ENCODE results near the gene VPS16. TPM values are rescaled to one million over a fixed set of nuclear protein-coding genes. Genes with fewer than 3 reads are reported as not detected.

Gene VPS16
- total and polyA plus RNA-seq, 4 donors, result 35.3 to 71.6 (median 61.2) TPM

DNA sequence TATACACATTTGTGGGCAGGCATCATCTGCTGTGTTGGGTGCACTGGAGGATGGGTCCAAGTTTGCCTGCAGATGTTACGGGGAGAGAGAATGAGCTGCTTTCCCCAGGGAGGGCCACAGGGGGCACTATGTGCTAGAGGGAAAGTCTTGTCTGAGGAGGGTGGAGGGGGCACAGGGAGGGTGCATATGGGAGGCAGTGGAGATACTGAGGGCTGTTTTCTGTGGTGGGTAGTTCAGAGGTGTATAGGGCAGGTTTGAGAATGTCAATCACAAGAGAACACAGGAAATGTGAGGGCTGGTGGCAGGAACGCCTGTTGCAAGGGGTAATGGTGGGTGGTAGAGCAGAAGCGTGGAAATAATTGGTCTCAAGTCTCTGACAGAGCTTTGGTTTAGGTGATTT is 25.1 kb downstream of the VPS16 start:
- H3K4me1 ChIP-seq (ENCODE audit: control insufficient read depth, insufficient read depth, low read length), result peaks cover 1% of the 10 kb centered on the region
- no peaks in the 10 kb centered on the region for H3K27me3 ChIP-seq (ENCODE audit: control insufficient read depth, insufficient read depth, low read length)
- WGBS (ENCODE audit: insufficient coverage), result 87% methylated on average over 3 of the region's 3 CpGs
- no peak for DNase-seq (ENCODE audit: low read depth in 4 of 6, low spot score in 6 of 6)
- no peaks in the 10 kb centered on the region for H3K9me3 ChIP-seq (ENCODE audit: control insufficient read depth, insufficient read depth, low read length)
- H3K27ac ChIP-seq (ENCODE audit: low read depth, low read length), result no peak overlapping the region
- peaks cover 68% of the 10 kb centered on the region for H3K36me3 ChIP-seq (ENCODE audit: control insufficient read depth, insufficient read depth, low read length)
- no peak overlapping the region for H3K4me3 ChIP-seq (ENCODE audit: low read depth, low read length)

DNA sequence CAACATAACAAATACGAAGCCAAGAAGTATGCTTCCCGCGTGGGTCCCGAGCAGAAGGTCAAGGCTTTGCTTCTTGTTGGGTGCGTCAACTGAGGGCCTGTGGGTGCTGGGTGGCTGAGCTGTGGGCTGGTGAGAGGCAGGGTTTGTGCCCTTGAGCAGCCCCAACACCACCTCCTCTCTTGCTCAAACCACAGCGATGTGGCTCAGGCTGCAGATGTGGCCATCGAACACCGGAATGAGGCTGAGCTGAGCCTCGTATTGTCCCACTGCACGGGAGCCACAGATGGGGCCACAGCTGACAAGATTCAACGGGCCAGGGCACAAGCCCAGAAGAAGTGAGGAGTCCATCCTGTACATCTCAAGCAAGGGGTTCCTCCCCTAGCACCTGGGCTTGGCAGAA is 25.7 kb downstream of the VPS16 start:
- 98% methylated on average over 5 of the region's 11 CpGs for WGBS (ENCODE audit: insufficient coverage)
- Histone ChIP-seq H3K9me3 (ENCODE audit: control insufficient read depth, insufficient read depth, low read length) (no peaks in the 10 kb centered on the region), H3K36me3 (ENCODE audit: control insufficient read depth, insufficient read depth, low read length) (peaks cover 62% of the 10 kb centered on the region), H3K4me3 (ENCODE audit: low read depth, low read length) (no peak overlapping the region), H3K4me1 (ENCODE audit: control insufficient read depth, insufficient read depth, low read length) (peaks cover 7% of the 10 kb centered on the region), H3K27ac (ENCODE audit: low read depth, low read length) (no peak overlapping the region), H3K27me3 (ENCODE audit: control insufficient read depth, insufficient read depth, low read length) (no peaks in the 10 kb centered on the region)
- no peak for DNase-seq (ENCODE audit: low read depth in 4 of 6, low spot score in 6 of 6)

DNA sequence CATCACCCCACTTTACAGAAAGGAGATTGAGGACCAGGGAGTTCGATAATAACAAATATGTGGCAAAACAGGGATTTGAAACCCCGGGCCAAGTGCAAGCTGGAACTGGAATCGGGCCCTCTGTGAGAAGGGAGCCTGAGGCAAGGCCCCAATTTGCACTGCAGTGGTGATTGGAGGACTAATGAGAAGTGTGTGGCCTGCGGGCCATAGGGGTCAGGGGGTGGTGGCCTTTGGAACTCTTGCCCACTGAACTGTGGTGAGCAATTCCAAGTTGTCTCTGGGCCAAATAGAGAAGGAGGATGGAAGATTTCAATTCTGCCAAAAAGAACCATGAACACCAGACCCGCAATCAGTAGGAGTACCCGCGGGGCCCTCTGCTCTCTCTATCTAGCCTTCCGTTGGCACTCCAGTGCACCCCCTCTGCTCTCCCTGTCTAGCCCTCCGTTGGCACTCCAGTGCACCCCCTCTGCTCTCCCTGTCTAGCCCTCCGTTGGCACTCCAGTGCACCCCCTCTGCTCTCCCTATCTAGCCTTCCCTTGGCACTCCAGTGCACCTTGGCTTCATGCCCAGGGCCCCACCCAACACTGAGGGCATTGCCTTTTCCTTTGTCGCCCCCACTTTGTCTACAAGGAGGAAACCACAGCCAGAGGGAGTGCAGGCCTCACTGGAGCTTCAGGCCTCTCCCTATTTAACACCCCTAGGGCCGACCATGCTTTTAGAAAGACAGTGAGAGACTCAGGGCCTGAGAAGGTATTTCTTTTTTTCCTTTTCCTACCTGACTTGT is 26.7 kb downstream of the VPS16 start:
- WGBS (ENCODE audit: insufficient coverage), result 83% methylated on average over 10 of the region's 12 CpGs
- H3K27ac ChIP-seq (ENCODE audit: low read depth, low read length), result no peak overlapping the region
- no peak for DNase-seq (ENCODE audit: low read depth in 4 of 6, low spot score in 6 of 6)
- H3K9me3 ChIP-seq (ENCODE audit: control insufficient read depth, insufficient read depth, low read length), result no peaks in the 10 kb centered on the region
- no peak overlapping the region for H3K4me3 ChIP-seq (ENCODE audit: low read depth, low read length)
- peaks cover 15% of the 10 kb centered on the region for H3K4me1 ChIP-seq (ENCODE audit: control insufficient read depth, insufficient read depth, low read length)
- H3K27me3 ChIP-seq (ENCODE audit: control insufficient read depth, insufficient read depth, low read length), result no peaks in the 10 kb centered on the region
- peaks cover 52% of the 10 kb centered on the region for H3K36me3 ChIP-seq (ENCODE audit: control insufficient read depth, insufficient read depth, low read length)

DNA sequence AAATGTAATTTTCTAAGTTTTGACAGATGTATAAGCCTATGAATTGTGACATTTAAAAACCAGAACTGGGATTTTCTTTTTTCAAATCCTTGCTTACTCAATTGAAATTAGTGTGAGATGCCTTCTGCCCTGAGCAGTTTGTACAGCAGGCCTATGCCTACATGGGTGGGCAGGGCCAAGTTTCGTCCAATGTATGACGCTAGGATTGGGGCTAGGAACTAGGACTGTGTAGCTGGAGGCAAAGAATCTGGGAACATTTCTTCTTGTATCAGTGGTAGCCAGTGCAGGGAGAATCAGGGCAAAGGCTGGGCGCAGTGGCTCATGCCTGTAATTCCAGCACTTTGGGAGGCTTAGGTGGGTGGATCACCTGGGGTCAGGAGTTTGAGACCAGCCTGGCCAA is 28.8 kb downstream of the VPS16 start:
- H3K27me3 ChIP-seq (ENCODE audit: control insufficient read depth, insufficient read depth, low read length), result peaks cover 2% of the 10 kb centered on the region
- peaks cover 31% of the 10 kb centered on the region for H3K36me3 ChIP-seq (ENCODE audit: control insufficient read depth, insufficient read depth, low read length)
- no peaks in the 10 kb centered on the region for H3K9me3 ChIP-seq (ENCODE audit: control insufficient read depth, insufficient read depth, low read length)
- H3K4me1 ChIP-seq (ENCODE audit: control insufficient read depth, insufficient read depth, low read length), result peaks cover 26% of the 10 kb centered on the region
- no peak for DNase-seq (ENCODE audit: low read depth in 4 of 6, low spot score in 6 of 6)
- WGBS (ENCODE audit: insufficient coverage), result 100% methylated on average over 3 of the region's 3 CpGs
- no peak overlapping the region for H3K27ac ChIP-seq (ENCODE audit: low read depth, low read length)
- no peak overlapping the region for H3K4me3 ChIP-seq (ENCODE audit: low read depth, low read length)

DNA sequence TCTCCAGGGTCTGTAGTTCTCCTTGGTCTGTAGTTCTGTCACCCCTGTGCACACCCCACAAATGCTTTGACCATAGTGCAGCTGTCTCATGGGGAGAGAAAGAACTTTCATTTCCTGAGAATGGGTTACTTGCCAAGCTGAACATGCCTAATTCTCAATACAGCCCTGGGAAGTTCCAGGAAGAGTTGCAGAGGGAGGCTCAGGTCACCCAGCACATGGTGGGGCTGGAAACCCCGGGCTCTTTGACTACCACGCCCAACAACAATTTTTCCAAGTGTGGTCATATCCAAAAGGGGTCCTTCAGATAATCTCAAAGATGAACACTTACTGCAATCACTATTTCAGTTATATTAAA is 30.5 kb downstream of the VPS16 start:
- peaks cover 14% of the 10 kb centered on the region for H3K36me3 ChIP-seq (ENCODE audit: control insufficient read depth, insufficient read depth, low read length)
- WGBS (ENCODE audit: insufficient coverage), result no CpG with 5 or more reads among the region's 2 CpGs
- no peak overlapping the region for H3K27ac ChIP-seq (ENCODE audit: low read depth, low read length)
- H3K4me3 ChIP-seq (ENCODE audit: low read depth, low read length), result no peak overlapping the region
- peak in 1 of 6 donors; percentile 21 for DNase-seq (ENCODE audit: low read depth in 4 of 6, low spot score in 6 of 6)
- peaks cover 35% of the 10 kb centered on the region for H3K4me1 ChIP-seq (ENCODE audit: control insufficient read depth, insufficient read depth, low read length)
- H3K27me3 ChIP-seq (ENCODE audit: control insufficient read depth, insufficient read depth, low read length), result peaks cover 2% of the 10 kb centered on the region
- no peaks in the 10 kb centered on the region for H3K9me3 ChIP-seq (ENCODE audit: control insufficient read depth, insufficient read depth, low read length)

DNA sequence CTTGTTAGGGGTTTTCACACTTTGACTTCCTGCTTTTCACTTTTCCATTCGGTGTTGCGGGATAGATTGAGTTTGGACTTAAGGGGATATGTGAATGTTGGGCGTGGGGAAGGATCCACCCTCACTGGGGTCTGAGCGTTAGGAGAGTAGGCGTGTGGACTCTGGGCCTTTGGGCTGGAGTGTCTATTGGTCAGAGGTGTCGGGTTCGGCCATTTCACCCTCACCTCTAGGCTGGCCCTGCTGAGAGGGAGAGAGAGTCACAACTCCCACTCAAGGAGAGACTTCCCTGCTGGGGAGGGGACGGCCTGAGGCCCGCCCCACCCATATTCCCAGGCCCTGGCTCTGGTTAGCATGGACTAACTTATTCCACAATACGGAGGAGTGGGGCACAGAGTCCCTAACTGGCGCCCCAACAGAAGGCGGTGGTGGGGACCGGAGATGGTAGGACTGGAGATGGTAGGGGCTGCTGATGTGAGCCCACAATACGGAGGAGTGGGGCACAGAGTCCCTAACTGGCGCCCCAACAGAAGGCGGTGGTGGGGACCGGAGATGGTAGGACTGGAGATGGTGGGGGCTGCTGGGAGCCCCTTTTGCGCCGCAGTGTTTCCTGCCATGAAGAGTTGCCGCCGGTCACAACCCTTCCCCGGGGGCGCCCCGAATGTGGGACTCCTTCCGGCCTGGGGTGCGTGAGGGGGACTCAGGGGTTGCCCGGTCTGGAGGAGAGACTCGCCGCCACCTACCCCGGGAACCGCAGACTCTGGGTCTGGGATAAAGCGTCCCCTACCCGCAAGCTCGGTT is 31.3 kb downstream of the VPS16 start:
- no peak overlapping the region for H3K27ac ChIP-seq (ENCODE audit: low read depth, low read length)
- peak overlapping the region; percentile 72 for H3K4me3 ChIP-seq (ENCODE audit: low read depth, low read length)
- H3K9me3 ChIP-seq (ENCODE audit: control insufficient read depth, insufficient read depth, low read length), result no peaks in the 10 kb centered on the region
- peaks cover 35% of the 10 kb centered on the region for H3K4me1 ChIP-seq (ENCODE audit: control insufficient read depth, insufficient read depth, low read length)
- H3K27me3 ChIP-seq (ENCODE audit: control insufficient read depth, insufficient read depth, low read length), result peaks cover 2% of the 10 kb centered on the region
- peaks cover 8% of the 10 kb centered on the region for H3K36me3 ChIP-seq (ENCODE audit: control insufficient read depth, insufficient read depth, low read length)
- WGBS (ENCODE audit: insufficient coverage), result 10% methylated on average over 25 of the region's 34 CpGs
- peak in 1 of 6 donors; percentile 8 for DNase-seq (ENCODE audit: low read depth in 4 of 6, low spot score in 6 of 6)

DNA sequence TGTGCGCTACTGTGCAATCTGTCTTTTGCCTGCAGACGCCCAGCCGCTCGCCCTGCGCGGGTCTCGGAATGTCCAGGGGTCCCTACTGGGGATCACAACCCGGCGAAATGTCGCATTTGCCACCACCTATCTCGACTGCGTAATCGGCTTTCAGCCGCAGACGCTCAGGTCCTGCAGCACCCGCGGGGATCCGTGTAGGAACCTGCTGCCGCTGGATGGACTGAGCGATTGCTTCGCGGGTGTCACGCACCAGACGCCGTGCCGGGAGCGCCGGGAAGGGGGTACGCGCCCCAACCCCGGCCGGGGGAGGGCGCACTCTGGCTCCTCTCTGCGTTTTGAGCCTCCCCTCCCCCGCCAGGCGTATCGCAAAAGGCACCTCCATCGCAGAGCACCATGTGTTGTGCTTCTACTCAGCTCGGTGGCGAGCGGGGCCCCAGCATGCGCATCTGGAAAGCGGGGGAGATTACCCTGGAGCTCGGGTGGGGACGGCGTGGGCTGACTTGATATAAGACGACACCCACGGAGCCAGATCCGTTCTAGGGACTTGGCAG is 32.0 kb downstream of the VPS16 start:
- Histone ChIP-seq H3K36me3 (ENCODE audit: control insufficient read depth, insufficient read depth, low read length) (peaks cover 3% of the 10 kb centered on the region), H3K4me1 (ENCODE audit: control insufficient read depth, insufficient read depth, low read length) (peaks cover 35% of the 10 kb centered on the region), H3K27me3 (ENCODE audit: control insufficient read depth, insufficient read depth, low read length) (peaks cover 2% of the 10 kb centered on the region), H3K9me3 (ENCODE audit: control insufficient read depth, insufficient read depth, low read length) (no peaks in the 10 kb centered on the region), H3K4me3 (ENCODE audit: low read depth, low read length) (peak overlapping the region; percentile 72), H3K27ac (ENCODE audit: low read depth, low read length) (peak overlapping the region; percentile 73)
- under 1% methylated on average over 49 of the region's 49 CpGs for whole genome bisulfite sequencing (ENCODE audit: insufficient coverage)
- peak in 3 of 6 donors; percentile 33 to 86 (median 78) for DNase-seq (ENCODE audit: low read depth in 4 of 6, low spot score in 6 of 6)

DNA sequence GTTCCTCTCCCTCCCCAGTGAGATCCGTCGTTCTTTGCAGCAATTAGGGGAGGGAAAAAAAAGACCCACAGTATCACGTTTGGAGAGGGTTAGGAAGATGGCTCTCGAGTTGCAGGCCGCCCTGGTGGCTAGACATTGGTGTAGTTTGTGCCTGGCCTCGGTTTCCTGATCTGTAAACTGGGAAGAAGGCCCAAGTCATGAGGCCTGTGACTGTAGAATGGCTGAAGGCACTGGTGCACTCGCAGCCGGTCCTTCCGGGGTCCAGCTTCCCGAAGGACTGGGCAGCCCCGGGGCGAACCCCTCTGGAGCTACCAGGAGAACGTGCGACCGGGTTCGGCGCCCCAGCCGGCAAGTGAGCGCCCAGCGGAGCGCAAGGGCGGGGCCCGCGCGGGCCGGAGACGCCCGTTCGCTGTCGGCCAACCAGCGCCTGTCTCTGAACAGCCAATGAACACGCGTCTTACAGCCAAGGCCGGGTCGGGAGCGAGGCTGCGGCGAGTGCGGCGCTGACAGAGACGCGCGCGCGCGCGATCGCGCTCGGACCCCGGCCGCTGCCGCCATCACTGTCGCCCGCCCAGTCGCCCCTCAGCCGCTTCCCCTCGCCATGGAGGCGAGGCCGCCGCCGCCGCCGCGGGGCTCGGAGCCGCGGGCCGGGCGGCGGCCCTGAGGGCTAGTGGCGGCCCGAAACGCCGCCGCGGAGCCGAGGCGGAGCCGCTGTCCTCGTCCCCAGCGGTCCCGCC is 32.6 kb downstream of the VPS16 start, which contains the start of gene PTPRA:
TSS of gene PTPRA (plus strand) at position 472 of the 737 bp plus-strand sequence. CDS start 90,797 bp downstream, outside the sequence.
- no peaks in the 10 kb centered on the region for H3K9me3 ChIP-seq (ENCODE audit: control insufficient read depth, insufficient read depth, low read length)
- H3K27me3 ChIP-seq (ENCODE audit: control insufficient read depth, insufficient read depth, low read length), result peaks cover 2% of the 10 kb centered on the region
- peak within 1 kb of the TSS; percentile 94 for H3K4me3 ChIP-seq (ENCODE audit: low read depth, low read length)
- peak; percentile 76 to 98 (median 92) for DNase-seq (ENCODE audit: low read depth in 4 of 6, low spot score in 6 of 6)
- peaks cover 35% of the 10 kb centered on the region for H3K4me1 ChIP-seq (ENCODE audit: control insufficient read depth, insufficient read depth, low read length)
- WGBS (ENCODE audit: insufficient coverage), result under 1% methylated on average over 82 of the region's 83 CpGs
- H3K36me3 ChIP-seq (ENCODE audit: control insufficient read depth, insufficient read depth, low read length), result peaks cover 4% of the 10 kb centered on the region
- H3K27ac ChIP-seq (ENCODE audit: low read depth, low read length), result peak within 1 kb of the TSS; percentile 73

DNA sequence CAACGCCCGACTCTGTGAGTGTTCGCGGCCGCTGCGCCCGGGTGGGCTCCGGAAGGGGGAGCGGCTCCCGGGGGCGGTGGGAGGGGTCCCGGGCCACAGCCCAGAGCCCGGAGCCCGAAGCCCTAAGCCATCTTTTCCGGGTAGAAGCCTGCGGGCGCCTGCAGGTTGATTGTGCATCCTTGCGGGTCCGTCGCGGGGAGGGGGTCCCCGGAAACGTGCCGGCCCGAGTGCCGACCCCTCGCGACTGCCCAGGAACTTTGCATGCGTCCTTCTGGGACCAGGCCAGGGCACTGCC is 33.1 kb downstream of the VPS16 start:
- H3K4me3 ChIP-seq (ENCODE audit: low read depth, low read length), result peak overlapping the region; percentile 94
- under 1% methylated on average over 29 of the region's 29 CpGs for WGBS (ENCODE audit: insufficient coverage)
- peaks cover 2% of the 10 kb centered on the region for H3K27me3 ChIP-seq (ENCODE audit: control insufficient read depth, insufficient read depth, low read length)
- H3K9me3 ChIP-seq (ENCODE audit: control insufficient read depth, insufficient read depth, low read length), result no peaks in the 10 kb centered on the region
- peaks cover 35% of the 10 kb centered on the region for H3K4me1 ChIP-seq (ENCODE audit: control insufficient read depth, insufficient read depth, low read length)
- H3K27ac ChIP-seq (ENCODE audit: low read depth, low read length), result peak overlapping the region; percentile 64
- DNase-seq (ENCODE audit: low read depth in 4 of 6, low spot score in 6 of 6), result peak in 3 of 6 donors; percentile 26 to 83 (median 79)
- H3K36me3 ChIP-seq (ENCODE audit: control insufficient read depth, insufficient read depth, low read length), result peaks cover 6% of the 10 kb centered on the region
